Ascending aorta (tissue), 2 donors: Measurements from ENCODE around the gene CDH23. TPM values are rescaled to one million over a fixed set of nuclear protein-coding genes. Genes with fewer than 3 reads are reported as not detected.

Source experiments
- DNase-seq, 2 donors: peaks; one replicate each; pipeline ENCODE4 v3.0.0-alpha.2; 2019; ENCODE audit warnings: low spot score in 2 of 2
- H3K27ac ChIP-seq, 2 donors: fragments of 200-600 bp; sonication (generic); one replicate each; pipeline ENCODE4 v1.5.1; 2016 to 2017; ENCODE audit warnings: mild to moderate bottlenecking in 1 of 2
- H3K27me3 ChIP-seq: fragments of 200-600 bp; sonication (generic); one replicate; pipeline ENCODE4 v1.5.1; 2017
- H3K36me3 ChIP-seq, 2 donors: fragments of 200-600 bp; sonication (generic); one replicate each; pipeline ENCODE4 v1.5.1; 2016
- H3K4me1 ChIP-seq, 2 donors: fragments of 200-600 bp; sonication (generic); one replicate each; pipeline ENCODE4 v1.5.1; 2016 to 2017; ENCODE audit warnings: mild to moderate bottlenecking in 1 of 2
- H3K4me3 ChIP-seq, 2 donors: fragments of 200-600 bp; sonication (generic); one replicate each; pipeline ENCODE4 v1.5.1; 2016 to 2017; ENCODE audit warnings: mild to moderate bottlenecking in 1 of 2
- H3K9me3 ChIP-seq, 2 donors: fragments of 200-600 bp; sonication (generic); one replicate each; pipeline ENCODE4 v1.5.1; 2016
- intact Hi-C: fragments of 100-400 bp; cut with DNase I; formaldehyde crosslinking; loops from one replicate; pipeline ENCODE4 v1.15.1; 2023
- total RNA-seq: library from RNA; depleted of rRNA; stranded (reverse); fragments of >200 nt; gene quantifications from one replicate; pipeline ENCODE4 v1.1.0, GENCODE V29; 2016
- TF ChIP-seq, protein P1 (sequence below), 3 experiments: fragments of 200-600 bp in 2 of 3; fragments of 450-650 bp in 1 of 3; sonication (generic) in 2 of 3; IDR thresholded peaks; one replicate each; pipeline ENCODE4 v1.5.1; 2016 to 2019; ENCODE audit warnings: antibody characterized with exemption in 3 of 3, mild to moderate bottlenecking in 1 of 3, moderate library complexity in 1 of 3

CDH23 gene
- total RNA-seq, 1 donor from 2014 or later = 40.9 TPM

DNA sequence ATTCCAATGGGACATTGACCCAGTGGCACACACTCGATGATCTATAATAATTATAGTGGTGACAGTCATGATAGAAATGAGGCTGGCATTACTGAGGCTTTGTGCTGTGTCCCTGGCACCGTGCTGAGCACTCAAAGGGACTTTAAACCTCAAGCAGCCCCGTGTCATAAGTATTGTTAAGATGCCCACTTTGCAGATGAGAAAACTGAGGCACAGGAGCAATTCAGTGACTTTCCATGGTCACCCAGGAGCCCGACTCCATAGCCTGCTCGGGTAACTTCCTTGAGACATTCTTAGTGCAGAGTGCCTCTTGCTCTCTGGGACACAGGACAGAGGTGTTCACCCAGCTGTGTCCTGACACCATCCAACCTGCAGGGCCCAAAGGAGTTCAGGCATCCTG lies 170.3 kb downstream of the CDH23 start:
- Histone ChIP-seq H3K4me1 (no peaks in the 10 kb centered on the region), H3K36me3 (no peaks in the 10 kb centered on the region), H3K9me3 (no peaks in the 10 kb centered on the region), H3K4me3 (no peak overlapping the region), H3K27ac (no peak overlapping the region), H3K27me3 (no peaks in the 10 kb centered on the region)
- no peak for DNase-seq
- TF ChIP-seq, protein P1, sequence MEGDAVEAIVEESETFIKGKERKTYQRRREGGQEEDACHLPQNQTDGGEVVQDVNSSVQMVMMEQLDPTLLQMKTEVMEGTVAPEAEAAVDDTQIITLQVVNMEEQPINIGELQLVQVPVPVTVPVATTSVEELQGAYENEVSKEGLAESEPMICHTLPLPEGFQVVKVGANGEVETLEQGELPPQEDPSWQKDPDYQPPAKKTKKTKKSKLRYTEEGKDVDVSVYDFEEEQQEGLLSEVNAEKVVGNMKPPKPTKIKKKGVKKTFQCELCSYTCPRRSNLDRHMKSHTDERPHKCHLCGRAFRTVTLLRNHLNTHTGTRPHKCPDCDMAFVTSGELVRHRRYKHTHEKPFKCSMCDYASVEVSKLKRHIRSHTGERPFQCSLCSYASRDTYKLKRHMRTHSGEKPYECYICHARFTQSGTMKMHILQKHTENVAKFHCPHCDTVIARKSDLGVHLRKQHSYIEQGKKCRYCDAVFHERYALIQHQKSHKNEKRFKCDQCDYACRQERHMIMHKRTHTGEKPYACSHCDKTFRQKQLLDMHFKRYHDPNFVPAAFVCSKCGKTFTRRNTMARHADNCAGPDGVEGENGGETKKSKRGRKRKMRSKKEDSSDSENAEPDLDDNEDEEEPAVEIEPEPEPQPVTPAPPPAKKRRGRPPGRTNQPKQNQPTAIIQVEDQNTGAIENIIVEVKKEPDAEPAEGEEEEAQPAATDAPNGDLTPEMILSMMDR (IDR thresholded peaks at IDR 0.05) = no peak
- intact Hi-C loops = no loop called here

DNA sequence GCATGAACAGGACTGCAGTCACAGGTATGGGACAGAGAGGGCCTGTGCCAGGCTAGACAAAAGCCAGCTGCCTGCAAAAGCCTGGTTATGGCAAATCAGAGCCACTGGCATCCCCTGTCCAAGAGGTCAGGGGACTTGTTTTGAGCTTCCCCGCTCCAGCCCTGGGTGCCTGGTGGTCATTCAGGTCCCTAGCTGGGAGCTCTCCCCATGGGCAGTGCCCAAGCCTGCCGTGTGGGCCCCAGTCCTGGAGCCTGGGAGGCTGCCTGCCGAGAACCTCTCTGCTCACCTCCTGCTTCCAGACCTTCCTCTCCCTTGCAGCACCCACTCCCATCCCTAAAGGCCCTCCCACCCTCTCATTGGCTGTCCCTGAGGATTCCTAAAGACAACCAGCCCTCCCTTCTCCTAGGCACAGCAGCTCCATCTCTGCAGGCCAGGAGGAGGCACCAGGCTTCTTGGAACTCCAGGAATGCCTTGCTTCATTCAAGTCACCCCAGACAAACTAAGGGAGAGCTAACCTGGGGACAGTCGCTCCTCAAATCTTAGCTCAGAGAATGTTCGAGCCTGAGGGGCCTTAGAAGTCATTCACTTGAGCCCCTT lies 172.3 kb downstream of the CDH23 start:
- Histone ChIP-seq H3K27ac (no peak overlapping the region), H3K9me3 (no peaks in the 10 kb centered on the region), H3K4me1 (no peaks in the 10 kb centered on the region), H3K36me3 (no peaks in the 10 kb centered on the region), H3K4me3 (no peak overlapping the region), H3K27me3 (no peaks in the 10 kb centered on the region)
- no peak for DNase-seq
- TF ChIP-seq, protein P1 (IDR thresholded peaks at IDR 0.05) = no peak
- intact Hi-C loops = loop anchor here (2.0 kb wide), 1 partner anchor 172 kb away; the partner anchor contains the start of gene CDH23

- Histone ChIP-seq H3K4me3 (no peak overlapping the region), H3K36me3 (no peaks in the 10 kb centered on the region), H3K9me3 (no peaks in the 10 kb centered on the region), H3K27ac (no peak overlapping the region), H3K4me1 (no peaks in the 10 kb centered on the region), H3K27me3 (no peaks in the 10 kb centered on the region)
- TF ChIP-seq, protein P1 (IDR thresholded peaks at IDR 0.05) = peak; percentile 62 to 84 (median 69)
- intact Hi-C loops = loop anchor here (1.0 to 10.0 kb wide), 4 partner anchors 173 to 1305 kb away; partner anchors contain the start of gene CDH23
- peak in 1 of 2 donors; percentile 83 for DNase-seq
Measured at GRCh38 chr10:71569775-71570588, 173.3 kb downstream of the CDH23 start.

- no peak for DNase-seq
- intact Hi-C loops = loop anchor here (10.0 kb wide), 1 partner anchor 1307 kb away; no protein-coding TSS in a partner anchor
- TF ChIP-seq, protein P1 (IDR thresholded peaks at IDR 0.05) = no peak
- no peaks in the 10 kb centered on the region for H3K4me1 ChIP-seq
- no peak overlapping the region for H3K4me3 ChIP-seq
- H3K27ac ChIP-seq = no peak overlapping the region
- no peaks in the 10 kb centered on the region for H3K36me3 ChIP-seq
- no peaks in the 10 kb centered on the region for H3K9me3 ChIP-seq
- H3K27me3 ChIP-seq = no peaks in the 10 kb centered on the region
Measured at GRCh38 chr10:71571460-71572175, 174.9 kb downstream of the CDH23 start.

- TF ChIP-seq, protein P1 (IDR thresholded peaks at IDR 0.05) = no peak
- Histone ChIP-seq H3K4me1 (no peaks in the 10 kb centered on the region), H3K36me3 (no peaks in the 10 kb centered on the region), H3K4me3 (no peak overlapping the region), H3K27me3 (no peaks in the 10 kb centered on the region), H3K27ac (no peak overlapping the region), H3K9me3 (no peaks in the 10 kb centered on the region)
- intact Hi-C loops = loop anchor here (10.0 kb wide), 1 partner anchor 1308 kb away; no protein-coding TSS in a partner anchor
- no peak for DNase-seq
Measured at GRCh38 chr10:71572962-71573361, 176.2 kb downstream of the CDH23 start.
